CD4-positive, alpha-beta T cell treated with Interleukin-17A for 4 hours (primary cell): ENCODE results near the gene EIF2B1.

Experiments
- DNase-seq: peaks from one replicate; pipeline ENCODE4 v3.0.0-alpha.2; 2020; ENCODE audit warnings: mixed read lengths

EIF2B1 gene

DNA sequence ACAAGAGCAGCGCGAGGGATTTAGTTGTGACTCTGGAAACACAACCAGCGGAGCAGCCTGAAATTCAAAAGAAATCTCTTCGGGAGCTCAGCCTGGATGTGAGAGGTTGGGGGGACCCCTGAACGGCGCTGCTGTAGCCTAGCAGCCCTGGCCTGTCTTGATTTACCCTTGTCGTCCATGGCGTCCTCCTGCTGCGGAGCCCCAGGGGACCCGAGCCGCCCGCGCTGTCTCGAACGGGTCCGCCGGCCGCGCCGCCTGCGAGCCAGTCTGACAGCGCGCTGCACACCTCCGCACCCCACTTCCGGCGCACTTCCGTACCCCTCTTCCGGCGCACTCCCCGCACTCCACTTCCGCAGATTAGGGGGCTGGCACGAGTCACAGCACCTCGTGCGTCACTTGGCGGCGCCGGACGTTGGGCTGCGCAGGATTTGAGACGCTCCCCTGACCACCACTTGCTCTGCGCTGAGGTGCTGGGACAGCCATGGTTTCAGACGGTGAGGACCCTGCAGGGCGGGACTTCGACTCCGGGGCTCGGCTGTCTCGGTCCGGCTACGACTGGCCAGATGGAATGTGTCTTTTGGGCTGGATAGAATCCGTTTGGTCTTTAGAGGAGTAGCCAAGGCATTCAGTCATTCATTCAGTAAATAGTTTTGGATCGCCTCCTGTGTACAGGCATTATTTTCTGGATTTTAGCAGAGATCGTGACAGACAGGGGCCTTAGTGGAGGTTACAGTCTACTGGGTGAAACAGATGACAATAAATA, at the start of gene EIF2B1, which contains the start of gene GTF2H3:
EIF2B1 (minus strand) TSS at position 308 of the 763 bp plus-strand sequence; CDS start at position 179, 129 bp downstream.
GTF2H3 (plus strand) TSS at position 451 of the 763 bp plus-strand sequence; CDS start at position 482, 31 bp downstream.
- peak; percentile 96 for DNase-seq

DNA sequence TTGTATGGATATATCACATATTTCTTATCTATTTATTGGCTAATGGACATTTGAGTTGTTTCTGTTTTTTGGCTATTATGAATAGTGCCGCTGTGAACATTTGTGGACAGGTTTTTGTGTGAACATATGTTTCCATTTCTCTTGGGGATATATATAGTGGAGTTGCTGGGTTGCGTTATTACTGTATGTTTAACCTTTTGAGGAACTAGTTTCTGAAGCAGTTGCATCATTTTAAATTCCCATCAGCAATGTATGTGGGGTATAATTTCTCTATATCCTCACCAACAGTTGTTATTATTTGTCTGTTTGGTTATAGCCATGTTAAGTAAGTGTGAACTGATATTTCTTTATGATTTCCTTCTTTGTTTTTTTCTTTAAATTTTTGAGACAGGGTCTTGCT, 48.1 kb upstream of the EIF2B1 start:
- no peak for DNase-seq

DNA sequence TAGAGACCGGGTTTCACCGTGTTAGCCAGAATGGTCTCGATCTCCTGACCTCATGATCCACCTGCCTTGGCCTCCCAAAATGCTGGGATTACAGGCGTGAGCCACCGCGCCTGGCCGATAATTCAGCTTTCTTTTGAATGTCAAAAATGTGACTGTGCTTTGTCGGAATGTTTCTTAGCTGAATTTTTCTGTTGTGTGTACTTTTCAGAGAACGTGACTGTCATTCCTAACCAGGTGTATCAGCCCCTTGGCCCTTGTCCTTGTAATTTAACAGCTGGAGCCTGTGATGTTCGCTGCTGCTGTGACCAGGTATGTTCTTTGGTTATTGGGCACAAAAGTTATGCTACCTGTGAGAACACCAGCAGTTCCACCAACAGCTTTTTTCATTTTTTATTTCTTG, 45.5 kb upstream of the EIF2B1 start:
- no peak for DNase-seq

DNA sequence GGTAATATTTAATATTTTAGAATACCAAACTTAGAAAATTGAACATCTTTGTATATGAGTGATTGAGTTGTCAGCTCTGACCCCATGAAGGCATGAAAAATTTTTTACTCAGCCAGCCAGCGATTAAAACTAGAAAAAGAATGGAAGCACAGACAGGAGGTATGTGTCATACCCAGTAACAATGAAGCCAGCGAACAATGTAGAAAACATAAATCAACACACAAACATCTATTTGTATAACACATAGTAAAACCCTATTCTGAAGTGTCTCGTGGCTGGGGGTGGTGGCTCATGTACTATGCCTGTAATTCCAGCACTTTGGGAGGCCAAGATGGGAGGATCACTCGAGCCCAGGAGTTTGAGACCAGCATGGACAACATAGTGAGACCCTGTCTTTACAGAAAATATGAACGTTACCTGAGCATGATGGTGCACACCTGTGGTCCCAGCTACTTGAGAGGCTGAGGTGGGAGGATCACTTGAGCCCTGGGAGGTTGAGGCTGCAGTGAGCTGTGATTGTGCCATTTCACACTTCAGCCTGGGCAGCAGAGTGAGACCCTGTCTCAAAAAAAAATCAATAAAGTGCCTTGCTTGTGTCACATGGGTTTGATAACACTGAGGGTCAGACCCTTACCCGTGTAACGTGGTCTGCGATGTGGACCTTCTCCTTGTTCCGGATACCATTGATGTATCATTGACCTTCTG, 43.3 kb upstream of the EIF2B1 start:
- DNase-seq, result no peak

DNA sequence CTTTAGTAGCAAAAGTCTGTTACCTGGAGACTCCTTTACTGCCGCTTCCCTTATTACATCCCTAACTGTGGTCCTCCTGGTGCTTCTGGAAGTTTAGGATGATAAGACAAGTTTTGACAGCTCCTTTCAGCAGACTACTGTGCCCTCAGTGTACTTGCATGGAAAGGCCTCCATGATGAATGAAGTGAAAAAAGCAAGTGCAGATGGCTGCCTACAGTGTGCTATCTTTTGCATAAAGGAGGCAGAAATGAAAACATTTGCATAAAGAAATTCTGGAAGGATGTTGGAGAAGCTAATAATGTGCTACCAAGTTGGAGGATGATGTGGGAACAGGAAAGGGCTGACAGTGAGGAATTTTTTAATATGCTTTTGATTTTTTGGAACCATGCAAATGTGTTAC, 42.0 kb upstream of the EIF2B1 start:
- no peak for DNase-seq

DNA sequence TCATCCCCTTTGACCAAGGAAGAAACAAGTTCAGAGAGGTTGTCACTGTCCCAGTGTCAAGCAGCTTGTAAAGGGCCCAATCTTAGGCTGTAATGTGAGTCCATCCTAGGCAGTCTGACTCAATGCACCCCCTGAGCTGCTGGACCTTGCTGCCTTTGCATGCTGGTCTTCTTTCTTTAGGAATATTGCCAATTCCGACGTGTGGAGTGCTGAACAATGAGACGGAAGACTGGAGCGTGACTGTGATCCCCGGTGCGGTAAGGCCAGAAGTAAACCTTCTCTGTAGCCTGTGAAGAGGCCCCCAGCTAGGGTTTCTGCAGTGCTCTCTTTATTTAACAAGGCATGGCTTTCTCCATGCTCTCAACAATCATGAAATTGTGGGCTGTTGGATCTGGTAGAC, 38.4 kb upstream of the EIF2B1 start:
- DNase-seq, result no peak

DNA sequence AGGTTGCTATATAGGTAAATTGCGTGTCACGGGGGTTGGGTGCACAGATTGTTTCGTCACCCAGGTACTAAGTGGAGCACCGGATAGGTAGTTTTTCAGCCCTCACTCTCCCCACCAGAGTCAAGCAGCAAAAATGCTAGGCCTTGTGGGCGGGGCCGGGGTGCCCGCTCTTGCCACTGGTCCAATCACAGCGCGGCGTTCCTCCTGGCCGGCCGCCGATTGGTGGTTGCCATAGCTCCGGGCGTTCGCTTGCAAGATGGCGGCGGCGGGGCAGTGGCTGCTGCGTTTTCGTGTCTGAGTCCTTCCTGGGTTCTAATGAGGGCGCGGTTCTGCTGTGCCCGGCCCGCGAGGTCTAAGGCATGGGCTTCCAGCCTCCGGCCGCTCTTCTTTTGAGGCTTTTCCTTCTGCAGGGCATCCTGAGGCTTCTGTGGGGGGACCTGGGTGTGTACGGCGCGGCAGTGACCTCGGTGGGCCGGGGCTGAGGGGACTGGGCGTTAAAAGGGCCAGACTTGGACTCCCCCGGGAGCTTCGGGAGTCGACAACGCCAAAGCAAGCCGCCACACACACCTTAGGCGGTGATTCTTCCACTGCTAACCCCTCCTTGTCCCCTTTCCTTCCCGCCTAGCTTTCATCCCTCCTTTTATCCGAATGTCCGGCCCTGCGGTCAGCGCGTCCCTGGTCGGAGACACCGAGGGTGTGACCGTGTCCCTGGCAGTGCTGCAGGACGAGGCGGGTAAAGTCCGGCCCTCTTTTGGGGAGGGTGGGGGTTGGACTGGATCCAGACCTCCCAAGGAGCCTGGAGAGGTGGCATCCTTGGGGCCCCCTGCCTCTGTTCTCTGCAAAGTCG, 37.6 kb upstream of the EIF2B1 start, which contains the start of gene TCTN2:
TCTN2 (plus strand) TSS at position 232 of the 847 bp plus-strand sequence; CDS start at position 360, 128 bp downstream.
- peak; percentile 96 for DNase-seq

DNA sequence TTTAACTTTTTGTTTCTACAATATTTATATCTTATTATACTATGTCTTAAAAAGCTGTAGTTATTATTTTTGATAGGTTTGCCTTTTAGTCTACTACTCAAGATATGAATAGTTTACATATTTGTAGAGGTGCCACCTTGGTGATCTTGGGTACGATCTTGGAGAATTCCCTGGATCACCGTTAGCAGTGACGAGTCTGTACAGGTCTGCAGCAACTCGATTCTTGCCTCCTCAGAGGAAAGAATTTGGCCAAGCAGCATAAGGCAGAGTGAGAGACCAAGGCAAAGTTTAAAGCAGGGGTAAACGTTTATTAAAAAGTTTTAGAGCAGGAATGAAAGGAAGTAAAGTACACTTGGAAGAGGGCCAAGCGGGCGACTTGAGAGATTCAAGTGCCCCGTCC, 34.3 kb upstream of the EIF2B1 start:
- no peak for DNase-seq

DNA sequence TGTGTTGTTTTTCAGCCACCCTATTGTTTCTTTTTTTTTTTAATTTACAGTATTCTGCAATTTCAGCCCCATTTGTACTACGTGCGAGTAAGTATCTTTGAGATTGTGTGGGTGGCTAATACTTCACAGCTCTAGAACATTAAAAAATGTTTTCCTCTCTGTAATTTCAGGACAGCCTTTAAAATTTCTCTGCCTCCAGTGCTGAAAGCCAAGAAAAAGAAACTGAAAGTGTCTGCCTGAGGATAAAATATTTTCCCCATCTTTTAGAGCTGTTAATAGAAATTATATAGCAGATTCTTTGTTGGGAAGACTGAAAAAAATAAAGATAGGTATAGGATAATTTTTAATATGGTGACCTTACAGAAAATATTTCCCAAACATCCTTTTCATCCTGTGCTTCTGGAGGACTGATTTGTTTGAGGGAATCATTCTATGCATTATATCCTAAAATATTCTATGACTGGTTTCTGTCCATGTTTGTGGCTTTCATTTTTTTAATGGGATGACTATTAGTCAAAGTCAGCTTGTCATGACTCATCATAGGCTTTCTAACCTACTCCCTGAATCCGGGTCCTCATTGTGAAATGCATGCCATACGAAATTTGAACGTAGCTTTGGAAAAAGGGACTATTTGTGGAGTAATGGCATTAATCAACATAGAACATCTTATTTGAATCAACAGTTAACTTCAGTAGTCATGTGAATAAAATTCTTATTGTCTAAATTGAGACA, 26.7 kb upstream of the EIF2B1 start:
- no peak for DNase-seq

DNA sequence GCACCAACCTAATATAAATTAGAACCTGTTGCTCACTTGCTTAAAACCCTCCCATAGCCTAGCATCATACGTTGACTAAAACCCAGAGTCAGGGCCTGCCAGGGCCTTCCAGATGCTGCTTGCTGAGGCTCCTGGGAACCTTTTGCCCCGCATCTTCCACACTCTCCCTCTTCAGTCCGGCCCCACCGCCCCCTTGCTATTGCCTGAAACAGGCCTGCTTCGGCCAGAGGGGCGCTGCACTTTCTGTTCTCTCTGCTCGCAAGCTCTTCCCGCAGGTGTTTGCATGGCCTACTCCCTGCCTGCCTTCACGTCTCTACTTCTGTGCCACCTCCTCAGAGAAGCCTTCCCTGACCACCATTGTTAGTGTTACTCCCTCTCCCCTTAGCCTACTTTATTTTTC, 23.7 kb upstream of the EIF2B1 start:
- DNase-seq, result no peak

DNA sequence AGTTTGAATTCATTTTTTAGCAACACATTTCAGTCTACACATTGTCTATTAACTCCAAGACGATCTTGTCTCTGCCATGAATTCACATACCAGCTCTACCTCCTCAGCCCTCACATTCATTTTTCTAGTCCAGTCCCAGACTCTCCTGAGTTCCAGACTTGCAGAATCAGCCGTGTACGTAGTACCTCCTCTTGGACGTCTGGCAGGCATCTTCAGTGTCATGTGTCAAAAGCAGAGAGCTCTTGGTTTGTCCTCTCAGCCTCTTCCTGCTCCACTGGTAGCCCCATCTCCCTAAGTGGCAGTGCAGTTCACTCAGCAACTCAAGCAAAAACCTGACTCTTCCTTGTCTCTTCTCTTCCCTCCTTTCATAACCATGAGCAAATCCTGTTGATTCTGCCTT, 22.9 kb upstream of the EIF2B1 start:
- no peak for DNase-seq

DNA sequence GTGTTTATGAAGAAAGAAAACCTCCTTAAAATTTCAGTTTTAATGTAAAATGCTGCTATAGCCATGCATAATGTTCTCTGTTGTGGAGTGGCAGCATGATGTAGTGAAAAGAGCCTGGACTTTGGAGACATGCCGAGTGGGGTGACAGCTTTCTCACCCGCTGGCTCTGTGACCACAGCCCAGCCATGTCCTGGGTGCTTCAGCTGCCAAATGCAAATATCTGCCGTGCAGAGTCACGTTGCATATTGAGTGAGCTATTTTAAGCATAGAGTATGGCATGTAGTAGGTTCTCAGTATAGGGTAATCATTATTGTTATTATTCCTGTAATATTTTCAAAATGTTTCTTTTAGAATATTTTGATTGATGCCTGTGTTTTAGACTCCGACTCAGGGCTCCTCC, 21.9 kb upstream of the EIF2B1 start:
- DNase-seq, result no peak

DNA sequence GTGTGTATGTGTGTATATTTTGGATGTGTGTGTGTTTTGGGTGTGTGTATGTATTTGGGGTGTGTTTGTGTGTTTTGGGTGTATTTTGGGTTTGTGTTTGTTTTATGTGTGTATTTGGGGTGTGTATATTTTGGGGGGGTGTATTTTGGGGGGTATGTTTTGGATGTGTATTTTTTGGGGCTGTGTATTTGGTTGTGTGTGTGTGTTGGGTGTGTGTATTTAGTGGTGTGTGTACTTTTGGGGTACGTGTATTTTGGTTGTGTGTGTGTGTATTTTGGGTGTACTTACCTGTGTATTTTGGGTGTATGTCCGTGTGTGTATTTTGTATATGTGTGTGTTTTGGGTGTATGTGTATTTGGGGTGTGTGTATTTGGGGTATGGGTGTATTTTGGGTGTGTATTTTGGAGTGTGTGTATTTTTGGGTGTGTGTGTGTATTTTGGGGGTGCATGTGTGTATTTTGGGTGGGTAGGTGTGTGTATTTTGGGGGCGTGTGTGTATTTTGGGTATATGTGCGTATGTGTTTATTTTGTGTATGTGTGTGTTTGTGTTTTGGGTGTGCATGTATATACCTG, 20.7 kb upstream of the EIF2B1 start:
- DNase-seq, result no peak

DNA sequence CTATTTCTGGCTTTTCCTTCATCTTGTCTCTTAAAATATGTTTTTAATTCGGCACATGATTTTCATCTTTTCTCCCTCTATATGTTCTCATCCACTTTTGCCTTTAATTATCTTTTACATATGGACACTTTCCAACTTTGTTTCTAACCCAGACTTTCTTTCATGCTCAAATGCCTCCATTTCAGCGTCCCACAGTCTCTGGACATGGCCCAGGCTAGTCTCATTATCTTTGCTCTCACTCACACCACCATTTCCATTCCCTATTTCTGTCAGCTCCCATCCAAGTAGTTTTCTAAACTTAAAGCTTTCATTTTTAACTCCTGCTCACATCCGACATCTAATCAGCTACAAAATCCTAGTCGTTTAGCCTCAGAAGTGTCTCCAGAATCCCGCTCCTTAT, 14.9 kb upstream of the EIF2B1 start:
- DNase-seq, result no peak

DNA sequence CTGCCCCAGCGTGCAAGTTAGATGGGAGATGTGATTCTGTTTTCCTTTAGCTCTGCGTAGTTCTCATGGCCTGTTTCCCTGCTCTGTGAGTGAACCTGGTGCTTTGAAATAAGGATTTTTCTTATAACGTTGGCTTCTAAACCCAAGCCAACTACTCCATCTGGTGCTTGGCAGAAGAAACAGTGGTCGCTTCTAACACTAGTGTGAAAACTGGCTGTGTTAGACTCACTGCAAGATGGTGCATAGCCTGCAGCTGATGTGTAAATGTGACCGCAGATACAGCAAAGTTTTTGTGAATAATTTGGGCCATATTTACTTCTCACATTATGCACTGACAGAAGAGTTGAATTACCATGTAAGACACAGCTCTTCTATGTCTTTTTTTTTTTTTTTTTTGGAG, 12.4 kb upstream of the EIF2B1 start:
- DNase-seq, result no peak

DNA sequence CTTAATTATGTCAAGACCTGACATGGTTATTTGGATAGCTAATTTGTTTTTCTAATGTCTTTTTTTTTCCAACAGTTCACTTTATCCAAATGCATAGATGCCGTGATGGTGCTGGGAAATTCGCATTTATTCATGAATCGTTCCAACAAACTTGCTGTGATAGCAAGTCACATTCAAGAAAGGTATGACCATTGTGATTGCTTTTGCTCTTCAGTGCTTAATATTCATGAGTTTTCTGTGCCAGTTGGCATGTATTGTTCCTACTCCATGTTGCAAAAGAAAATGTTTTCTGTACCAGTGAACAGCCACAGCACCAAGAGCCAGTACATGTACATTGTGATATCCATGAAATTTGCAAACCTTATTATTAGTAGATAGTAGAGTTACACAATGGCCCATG, 11.9 kb upstream of the EIF2B1 start:
- DNase-seq, result no peak

DNA sequence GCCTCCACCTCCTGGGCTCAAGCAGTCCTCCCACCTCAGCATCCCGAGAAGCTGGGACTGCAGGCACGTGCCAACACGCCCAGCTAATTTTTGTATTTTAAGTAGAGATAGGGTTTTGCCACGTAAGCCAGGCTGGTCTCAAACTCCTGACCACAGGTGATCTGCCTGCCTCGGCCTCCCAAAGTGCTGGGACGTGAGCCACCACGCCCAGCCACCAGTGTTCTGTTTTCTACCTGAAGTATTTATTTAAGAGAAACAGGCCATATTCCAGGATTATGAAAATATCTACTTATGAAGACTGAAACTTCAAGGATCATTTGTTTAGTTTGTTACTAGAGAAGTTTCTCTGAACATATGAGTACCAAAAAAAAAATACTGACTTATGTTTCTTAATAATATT, 10.4 kb upstream of the EIF2B1 start:
- no peak for DNase-seq

DNA sequence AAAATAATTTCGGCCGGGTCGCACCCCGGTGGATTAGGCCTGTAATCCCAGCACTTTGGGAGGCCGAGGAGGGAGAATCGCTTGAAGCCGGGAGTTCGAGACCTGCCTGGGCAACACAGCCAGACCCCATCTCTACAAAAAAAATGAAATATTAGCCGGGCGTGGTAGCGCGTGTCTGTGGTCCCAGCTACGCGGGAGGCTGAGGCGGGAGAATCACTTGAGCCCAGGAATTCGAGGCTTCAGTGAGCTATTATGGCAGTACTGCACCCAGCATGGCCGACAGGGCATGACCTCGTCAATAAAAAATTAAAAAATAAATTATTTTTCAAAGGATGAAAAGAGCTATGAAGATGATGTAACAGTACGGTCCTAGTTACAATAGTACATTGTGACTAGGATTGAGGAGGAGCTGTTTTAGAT, 666 bp upstream of the EIF2B1 start:
- DNase-seq, result no peak

DNA sequence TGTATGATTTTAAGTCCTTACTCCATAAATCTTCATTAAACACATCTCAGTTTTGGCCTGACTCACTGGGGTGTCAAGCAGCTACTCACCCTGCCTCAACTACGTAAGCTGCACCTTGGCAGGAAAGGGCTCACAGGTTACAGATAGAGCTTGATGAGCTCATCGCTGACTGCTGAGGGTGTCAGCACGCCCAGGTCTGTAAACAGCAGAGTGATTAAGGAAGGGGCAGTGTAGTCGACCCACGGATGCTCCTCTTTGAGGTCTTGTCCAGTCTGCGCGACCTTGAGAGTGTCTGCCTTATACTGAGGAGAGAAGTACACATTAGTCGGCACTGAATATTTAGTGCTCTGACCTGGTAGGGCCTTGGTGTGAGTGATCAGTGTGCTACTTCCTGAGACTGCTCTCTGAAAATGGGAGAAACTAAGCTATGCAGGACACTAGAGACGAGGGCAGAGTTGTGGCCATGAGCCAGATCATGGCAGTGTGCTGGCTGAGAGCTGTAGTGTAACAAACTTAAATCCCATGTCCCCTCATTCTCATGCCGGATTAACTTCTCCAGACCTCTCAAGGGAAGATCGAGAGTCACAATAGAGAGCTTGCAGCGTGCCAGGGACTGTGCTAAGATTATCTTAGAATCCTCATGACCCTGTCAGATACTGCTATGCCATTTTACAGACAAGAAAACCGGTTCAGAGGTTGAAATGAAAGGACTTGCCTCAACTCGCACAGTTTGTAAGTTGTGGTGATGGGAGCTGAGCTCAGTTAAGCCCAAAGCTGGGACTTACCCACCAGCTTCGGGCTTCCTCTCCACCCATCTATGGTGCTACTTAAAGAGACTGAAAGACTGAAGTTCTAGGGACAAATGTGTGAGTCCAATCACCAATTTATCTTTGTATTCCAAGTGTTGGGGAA, 11.6 kb downstream of the EIF2B1 start:
- no peak for DNase-seq

DNA sequence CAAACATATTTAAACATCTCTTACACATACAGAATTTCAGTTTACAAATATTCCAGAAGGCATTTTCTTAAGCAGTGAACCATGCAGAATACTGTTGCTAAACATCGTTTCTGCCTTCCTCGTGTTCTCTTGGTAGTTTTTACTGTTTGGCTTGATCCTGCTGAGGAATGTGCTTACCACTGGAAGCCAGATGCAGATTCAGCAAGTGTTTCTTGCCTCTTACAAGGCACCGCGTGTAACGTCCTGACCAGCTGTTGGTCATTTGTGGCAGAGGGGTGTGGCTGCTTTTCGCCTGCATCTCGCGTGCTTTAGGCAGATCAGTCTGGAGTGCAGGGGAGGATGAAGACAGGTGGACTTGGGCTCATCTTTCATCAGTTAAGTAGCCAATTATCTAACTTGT, 12.4 kb downstream of the EIF2B1 start:
- no peak for DNase-seq

DNA sequence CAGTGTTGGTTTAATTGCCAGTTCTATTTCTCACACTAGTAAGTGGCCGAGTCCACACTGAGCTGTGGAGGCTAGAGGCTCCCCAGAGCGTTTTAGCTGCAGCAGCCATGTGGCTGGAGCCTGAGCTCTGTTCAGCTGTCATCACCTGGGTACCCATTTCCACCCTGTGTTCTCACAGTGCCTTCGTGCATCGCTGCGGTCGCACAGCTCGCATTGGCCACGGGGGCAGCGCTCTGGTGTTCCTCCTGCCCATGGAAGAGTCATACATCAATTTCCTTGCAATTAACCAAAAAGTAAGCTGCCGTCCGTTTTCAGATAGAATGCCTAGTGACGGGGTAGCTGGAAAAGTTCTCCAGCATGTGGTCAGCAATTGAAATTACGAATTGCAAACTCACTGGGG, 15.9 kb downstream of the EIF2B1 start:
- no peak for DNase-seq
